GM23248 (cell line): Measurements from ENCODE around the gene ACSF2. TPM values are rescaled to one million over a fixed set of nuclear protein-coding genes. Genes with fewer than 3 reads are reported as not detected.
A peak's percentile ranks its signal among the peaks of the same experiment; 100 is the strongest.

Experiments used
- DNase-seq: peaks from one replicate; pipeline ENCODE4 v3.0.0-alpha.2; 2015
- H2AFZ ChIP-seq: fragments of 200-600 bp; sonication (generic); 2 replicates; pipeline ENCODE4 v1.6.1; 2016; ENCODE audit warnings: antibody characterized with exemption
- H3F3A ChIP-seq: fragments of 200-600 bp; sonication (generic); 2 replicates; pipeline ENCODE4 v1.6.1; 2016; ENCODE audit warnings: mild to moderate bottlenecking, antibody characterized with exemption, mixed run types; ENCODE audit not compliant: insufficient read depth
- H3K27ac ChIP-seq: fragments of 200-600 bp; sonication (generic); 2 replicates; pipeline ENCODE4 v1.5.1; 2016; ENCODE audit warnings: mild to moderate bottlenecking
- H3K27me3 ChIP-seq: fragments of 200-600 bp; sonication (generic); replicated peaks from 2 replicates; pipeline ENCODE4 v1.6.1; 2016; ENCODE audit warnings: mild to moderate bottlenecking; ENCODE audit not compliant: insufficient read depth
- H3K36me3 ChIP-seq: fragments of 200-600 bp; sonication (generic); 2 replicates; pipeline ENCODE4 v1.6.1; 2016; ENCODE audit warnings: low read depth, mild to moderate bottlenecking
- H3K4me1 ChIP-seq: fragments of 200-600 bp; sonication (generic); 2 replicates; pipeline ENCODE4 v1.6.1; 2016; ENCODE audit warnings: mild to moderate bottlenecking; ENCODE audit not compliant: insufficient read depth
- H3K4me2 ChIP-seq: fragments of 200-600 bp; sonication (generic); one replicate; pipeline ENCODE4 v1.6.1; 2016; ENCODE audit warnings: mild to moderate bottlenecking; ENCODE audit not compliant: unreplicated experiment
- H3K4me3 ChIP-seq: fragments of 200-600 bp; sonication (generic); 2 replicates; pipeline ENCODE4 v1.5.1; 2016; ENCODE audit warnings: mild to moderate bottlenecking
- H3K79me2 ChIP-seq: fragments of 200-600 bp; sonication (generic); 2 replicates; pipeline ENCODE4 v1.6.1; 2016; ENCODE audit warnings: mild to moderate bottlenecking; ENCODE audit not compliant: insufficient read depth
- H3K9ac ChIP-seq: fragments of 200-600 bp; sonication (generic); 2 replicates; pipeline ENCODE4 v1.6.1; 2016; ENCODE audit warnings: mild to moderate bottlenecking
- H3K9me2 ChIP-seq: fragments of 200-600 bp; sonication (generic); 2 replicates; pipeline ENCODE4 v1.6.1; 2016; ENCODE audit warnings: mixed run types, mild to moderate bottlenecking, moderate library complexity; ENCODE audit not compliant: insufficient read depth
- H3K9me3 ChIP-seq: fragments of 200-600 bp; sonication (generic); one replicate; pipeline ENCODE4 v1.6.1; 2017; ENCODE audit warnings: low read depth
- H4K20me1 ChIP-seq: fragments of 200-600 bp; sonication (generic); 2 replicates; pipeline ENCODE4 v1.6.0; 2016; ENCODE audit not compliant: insufficient read depth
- EZH2 ChIP-seq: fragments of 200-600 bp; sonication (generic); IDR thresholded peaks from 2 replicates; pipeline ENCODE4 v1.6.1; 2018; ENCODE audit warnings: antibody characterized with exemption, mild to moderate bottlenecking; ENCODE audit not compliant: insufficient read depth, poor library complexity, severe bottlenecking
- EZH2phosphoT487 ChIP-seq: fragments of 200-600 bp; sonication (generic); IDR thresholded peaks from 2 replicates; pipeline ENCODE4 v1.6.1; 2018; ENCODE audit warnings: antibody characterized with exemption, moderate library complexity, mild to moderate bottlenecking, low read depth; ENCODE audit not compliant: insufficient read depth
- WGBS, 2 experiments: methylation state at CpG; one replicate each; pipeline ENCODE4 v1.1.6; 2015 to 2017; ENCODE audit warnings: low lambda C conversion rate in 2 of 2, low coverage in 1 of 2; ENCODE audit errors: missing lambda C conversion rate in 2 of 2; 5-methylcytosine and 5-hydroxymethylcytosine counted together
- in situ Hi-C: fragments of 300-500 bp; cut with MboI; formaldehyde crosslinking; loops from 2 replicates; pipeline ENCODE4 v1.15.0; 2020
- polyA plus RNA-seq: library from polyadenylated mRNA; unstranded; fragments of >200 nt; fragmentation: Nextera tagmentation; extraction: Ambion mirVana; gene quantifications from 2 replicates; pipeline ENCODE4 v1.2.1, GENCODE V29; 2016
- total RNA-seq: library from RNA; depleted of rRNA; stranded (reverse); fragments of >200 nt; shearing (Covaris generic); gene quantifications from 2 replicates; pipeline ENCODE4 v1.2.3, GENCODE V29; 2014

Gene ACSF2
- total and polyA plus RNA-seq, 2 experiments from 2014 or later, result 3.7 to 8.6 TPM

- H3K4me2 ChIP-seq, result no peak overlapping the region
- WGBS, 2 experiments, result 67 to 68% methylated on average over 17 of the region's 17 CpGs
- H3K79me2 ChIP-seq, result no peaks in the 10 kb centered on the region
- H3K9me3 ChIP-seq, result no peaks in the 10 kb centered on the region
- H4K20me1 ChIP-seq, result no peaks in the 10 kb centered on the region
- no peak overlapping the region for H3K4me3 ChIP-seq
- H3K9ac ChIP-seq, result no peak overlapping the region
- peaks cover 3% of the 10 kb centered on the region for H3F3A ChIP-seq
- in situ Hi-C loops, result loop anchor here (25.0 kb wide), 1 partner anchor 100 kb away; no protein-coding TSS in a partner anchor
- H3K27ac ChIP-seq, result no peak overlapping the region
- no peaks in the 10 kb centered on the region for H3K9me2 ChIP-seq
- peaks cover 16% of the 10 kb centered on the region for H3K4me1 ChIP-seq
- no peak overlapping the region for H2AFZ ChIP-seq
- no peaks in the 10 kb centered on the region; the same call in 1 of the 2 replicates for H3K36me3 ChIP-seq
- peak; percentile 73 for DNase-seq
- TF ChIP-seq EZH2phosphoT487 (no peak), EZH2 (no peak)
- H3K27me3 ChIP-seq, result no peaks in the 10 kb centered on the region
Measured at GRCh38 chr17:50487213-50488096, 61.4 kb downstream of the ACSF2 start.

- Histone ChIP-seq H3K4me3 (no peak overlapping the region), H3K27ac (no peak overlapping the region), H2AFZ (no peak overlapping the region), H3K9me3 (no peaks in the 10 kb centered on the region), H3K79me2 (no peaks in the 10 kb centered on the region), H3K4me2 (no peak overlapping the region), H3K9me2 (no peaks in the 10 kb centered on the region), H3K27me3 (no peaks in the 10 kb centered on the region), H3K36me3 (no peaks in the 10 kb centered on the region; the same call in 1 of the 2 replicates), H3K9ac (no peak overlapping the region), H3K4me1 (peaks cover 8% of the 10 kb centered on the region), H4K20me1 (no peaks in the 10 kb centered on the region), H3F3A (no peaks in the 10 kb centered on the region)
- in situ Hi-C loops, result loop anchor here (25.0 kb wide), 1 partner anchor 98 kb away; no protein-coding TSS in a partner anchor
- WGBS, 2 experiments, result 93 to 100% methylated on average over 2 of the region's 2 CpGs
- no peak for TF ChIP-seq EZH2
- TF ChIP-seq EZH2phosphoT487, result no peak
- no peak for DNase-seq
Measured at GRCh38 chr17:50488880-50489279, 62.9 kb downstream of the ACSF2 start.

DNA sequence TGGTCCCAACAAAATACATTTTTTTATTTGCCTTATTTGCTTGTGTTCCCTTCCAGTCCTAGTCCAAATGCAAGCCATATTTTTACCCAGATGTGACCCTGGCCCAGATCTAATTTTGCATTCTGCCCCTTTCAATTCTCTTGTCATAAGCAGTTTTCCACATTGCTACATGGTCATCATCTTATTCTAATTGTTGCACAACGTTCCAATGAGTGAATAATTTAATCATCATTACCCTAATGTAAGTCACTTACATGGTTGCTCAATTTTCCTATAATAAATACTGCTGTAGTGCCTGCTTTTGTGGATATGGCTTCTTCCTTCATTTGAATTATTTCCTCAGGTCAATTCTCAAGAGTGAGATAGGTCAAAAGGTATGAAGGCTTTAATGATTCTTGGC is 65.5 kb downstream of the ACSF2 start:
- in situ Hi-C loops, result loop anchor here (25.0 kb wide), 1 partner anchor 96 kb away; no protein-coding TSS in a partner anchor
- peak; percentile 40 for DNase-seq
- Histone ChIP-seq H3K27ac (no peak overlapping the region), H3K9ac (no peak overlapping the region), H3K9me3 (no peaks in the 10 kb centered on the region), H2AFZ (no peak overlapping the region), H3K27me3 (no peaks in the 10 kb centered on the region), H4K20me1 (no peaks in the 10 kb centered on the region), H3K9me2 (no peaks in the 10 kb centered on the region), H3F3A (no peaks in the 10 kb centered on the region), H3K4me1 (peaks cover 13% of the 10 kb centered on the region), H3K4me3 (no peak overlapping the region), H3K79me2 (no peaks in the 10 kb centered on the region), H3K4me2 (no peak overlapping the region), H3K36me3 (no peaks in the 10 kb centered on the region)
- no peak for TF ChIP-seq EZH2
- TF ChIP-seq EZH2phosphoT487, result no peak
- 3 to 8% methylated on average over 1 of the region's 1 CpG for WGBS, 2 experiments

DNA sequence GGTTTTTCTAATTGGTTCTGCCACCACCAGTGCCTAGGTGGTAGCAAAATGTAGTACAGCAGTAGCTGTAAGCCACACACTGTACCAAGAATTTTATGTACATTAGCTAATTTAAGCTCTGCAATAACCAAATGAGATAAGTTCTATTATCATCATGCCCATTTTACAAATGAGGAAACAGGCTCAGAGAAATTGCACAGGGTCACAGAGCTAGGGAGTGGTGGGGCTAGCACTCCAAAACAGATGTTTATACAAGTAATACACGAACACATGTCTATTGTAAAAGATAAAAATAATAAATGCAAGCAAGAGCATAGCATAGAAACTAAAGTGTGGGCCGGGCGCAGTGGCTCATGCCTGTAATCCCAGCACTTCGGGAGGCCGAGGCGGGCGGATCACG is 66.2 kb downstream of the ACSF2 start:
- Histone ChIP-seq H3K36me3 (no peaks in the 10 kb centered on the region), H3K4me2 (no peak overlapping the region), H3K79me2 (no peaks in the 10 kb centered on the region), H3K27me3 (no peaks in the 10 kb centered on the region), H3K9ac (no peak overlapping the region), H3K4me1 (peaks cover 13% of the 10 kb centered on the region), H3F3A (no peaks in the 10 kb centered on the region), H3K9me2 (no peaks in the 10 kb centered on the region), H2AFZ (no peak overlapping the region), H3K27ac (no peak overlapping the region), H3K9me3 (no peaks in the 10 kb centered on the region), H4K20me1 (no peaks in the 10 kb centered on the region), H3K4me3 (no peak overlapping the region)
- no peak for DNase-seq
- 82 to 85% methylated on average over 8 of the region's 8 CpGs for WGBS, 2 experiments
- TF ChIP-seq EZH2, result no peak
- TF ChIP-seq EZH2phosphoT487, result no peak
- in situ Hi-C loops, result loop anchor here (25.0 kb wide), 1 partner anchor 95 kb away; no protein-coding TSS in a partner anchor
